ENCODE measurements around the gene KREMEN1. TPM values are rescaled to one million over a fixed set of nuclear protein-coding genes. Genes with fewer than 3 reads are reported as not detected.

The KREMEN1 gene
- total RNA-seq, 2 donors from 2014 or later = 20.2 to 20.7 TPM

- no peak for DNase-seq
- no peak overlapping the region for H3K4me3 ChIP-seq
- intact Hi-C loops (cut with DNase I) = no loop called here
These were observed 11.9 kb upstream of the KREMEN1 start for GRCh38 chr22:29060931-29061330.

GRCh38 chr22:29061773-29062172, 11.1 kb upstream of the KREMEN1 start, which contains the start of gene C22orf31:
C22orf31 (minus strand) TSS chr22:29061831; CDS start chr22:29061792, 39 bp downstream.
- Histone ChIP-seq H3K9ac (ENCODE audit: low read depth in 2 of 2, low read length in 2 of 2) (no peak within 1 kb of the TSS), H3K9me3 (no peaks in the 10 kb centered on the region), H3K4me1 (no peaks in the 10 kb centered on the region), H3K27ac (no peak within 1 kb of the TSS), H3K27me3 (no peaks in the 10 kb centered on the region), H3K36me3 (no peaks in the 10 kb centered on the region), H3K4me3 (no peak within 1 kb of the TSS)
- no peak for TF ChIP-seq CTCF (IDR thresholded peaks at IDR 0.05)
- intact Hi-C loops (cut with DNase I) = no loop called here
- DNase-seq = no peak

More at GRCh38 chr22:29060931-29061330, 11.9 kb upstream of the KREMEN1 start:
- no peak for TF ChIP-seq CTCF (IDR thresholded peaks at IDR 0.05)
- no peaks in the 10 kb centered on the region for H3K9me3 ChIP-seq
- no peaks in the 10 kb centered on the region for H3K27me3 ChIP-seq
- H3K9ac ChIP-seq (ENCODE audit: low read depth in 2 of 2, low read length in 2 of 2) = no peak overlapping the region
- no peaks in the 10 kb centered on the region for H3K36me3 ChIP-seq
- H3K27ac ChIP-seq = no peak overlapping the region
- H3K4me1 ChIP-seq = no peaks in the 10 kb centered on the region

GRCh38 chr22:29062286-29062821, 10.5 kb upstream of the KREMEN1 start:
- H3K4me3 ChIP-seq = no peak overlapping the region
- DNase-seq = no peak
- intact Hi-C loops (cut with DNase I) = no loop called here
- H3K27ac ChIP-seq = no peak overlapping the region
- TF ChIP-seq CTCF (IDR thresholded peaks at IDR 0.05) = no peak
- no peak overlapping the region for H3K9ac ChIP-seq (ENCODE audit: low read depth in 2 of 2, low read length in 2 of 2)
- no peaks in the 10 kb centered on the region for H3K36me3 ChIP-seq
- no peaks in the 10 kb centered on the region for H3K27me3 ChIP-seq
- no peaks in the 10 kb centered on the region for H3K4me1 ChIP-seq
- H3K9me3 ChIP-seq = no peaks in the 10 kb centered on the region

GRCh38 chr22:29065468-29066190, 7.2 kb upstream of the KREMEN1 start:
- no peak for TF ChIP-seq CTCF (IDR thresholded peaks at IDR 0.05)
- DNase-seq = no peak
- no peaks in the 10 kb centered on the region for H3K36me3 ChIP-seq
- H3K27ac ChIP-seq = no peak overlapping the region
- H3K4me1 ChIP-seq = no peaks in the 10 kb centered on the region
- H3K9ac ChIP-seq (ENCODE audit: low read depth in 2 of 2, low read length in 2 of 2) = no peak overlapping the region
- H3K4me3 ChIP-seq = no peak overlapping the region
- no peaks in the 10 kb centered on the region for H3K9me3 ChIP-seq
- intact Hi-C loops (cut with DNase I) = no loop called here
- H3K27me3 ChIP-seq = no peaks in the 10 kb centered on the region

- H3K9ac ChIP-seq (ENCODE audit: low read depth in 2 of 2, low read length in 2 of 2) = no peak overlapping the region
- no peaks in the 10 kb centered on the region for H3K36me3 ChIP-seq
- no peak overlapping the region for H3K4me3 ChIP-seq
- no peaks in the 10 kb centered on the region for H3K27me3 ChIP-seq
- H3K9me3 ChIP-seq = no peaks in the 10 kb centered on the region
- no peak for TF ChIP-seq CTCF (IDR thresholded peaks at IDR 0.05)
- intact Hi-C loops (cut with DNase I) = no loop called here
- H3K27ac ChIP-seq = no peak overlapping the region
- no peak for DNase-seq
- H3K4me1 ChIP-seq = peaks cover 9% of the 10 kb centered on the region
These were observed 3.4 kb upstream of the KREMEN1 start for GRCh38 chr22:29069463-29069862.
